NCI-H226 (cell line): ENCODE data around the gene PRG2.

ENCODE experiments used
- DNase-seq: peaks from one replicate; pipeline ENCODE4 v3.0.0-alpha.2; 2015

Gene PRG2

GRCh38 chr11:57395905-57396623, 5.6 kb upstream of the PRG2 start:
- no peak for DNase-seq

DNA sequence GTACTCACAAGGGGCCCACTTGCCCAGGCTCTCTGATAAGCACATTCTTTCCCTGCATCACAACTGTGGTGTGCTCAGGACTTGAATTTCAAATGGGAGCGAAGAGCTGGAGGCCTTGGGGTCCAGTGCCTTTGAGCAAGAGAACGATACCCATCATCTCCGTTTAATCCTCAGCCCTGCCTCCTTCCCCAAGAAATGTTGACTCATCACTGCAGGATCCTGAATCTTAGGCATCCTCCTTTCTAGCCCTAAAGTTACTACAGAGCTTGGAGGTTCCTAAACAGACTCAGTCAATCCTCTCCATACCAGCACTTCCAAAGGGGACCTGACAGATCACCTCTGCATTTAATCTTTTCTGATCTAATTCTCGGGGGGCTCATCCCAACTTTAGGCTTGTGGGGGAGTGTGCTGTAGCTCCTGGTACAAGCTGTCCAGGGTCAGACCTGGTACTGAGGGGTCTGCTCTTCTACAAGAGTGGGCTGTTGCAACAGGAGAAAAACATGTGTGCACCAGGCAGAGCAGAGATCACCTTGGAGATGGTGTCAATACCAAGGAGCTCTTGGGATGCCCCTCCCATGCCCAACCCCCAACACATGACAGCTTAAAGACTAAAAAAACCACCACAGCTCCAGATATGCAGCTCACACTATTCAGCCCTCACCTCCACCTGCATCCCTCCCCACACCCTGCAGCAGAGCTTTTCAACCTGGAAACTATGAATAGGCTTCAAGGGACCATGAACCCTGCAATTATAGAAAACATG, 3.9 kb upstream of the PRG2 start:
- no peak for DNase-seq

- DNase-seq = no peak
Observed at GRCh38 chr11:57392763-57393105, 2.3 kb upstream of the PRG2 start.

- no peak for DNase-seq
Observed at GRCh38 chr11:57392066-57392762, 1.8 kb upstream of the PRG2 start.

GRCh38 chr11:57391539-57391938, 1.1 kb upstream of the PRG2 start:
- DNase-seq = no peak

- DNase-seq = no peak
Observed at GRCh38 chr11:57391111-57391510, 661 bp upstream of the PRG2 start.

DNA sequence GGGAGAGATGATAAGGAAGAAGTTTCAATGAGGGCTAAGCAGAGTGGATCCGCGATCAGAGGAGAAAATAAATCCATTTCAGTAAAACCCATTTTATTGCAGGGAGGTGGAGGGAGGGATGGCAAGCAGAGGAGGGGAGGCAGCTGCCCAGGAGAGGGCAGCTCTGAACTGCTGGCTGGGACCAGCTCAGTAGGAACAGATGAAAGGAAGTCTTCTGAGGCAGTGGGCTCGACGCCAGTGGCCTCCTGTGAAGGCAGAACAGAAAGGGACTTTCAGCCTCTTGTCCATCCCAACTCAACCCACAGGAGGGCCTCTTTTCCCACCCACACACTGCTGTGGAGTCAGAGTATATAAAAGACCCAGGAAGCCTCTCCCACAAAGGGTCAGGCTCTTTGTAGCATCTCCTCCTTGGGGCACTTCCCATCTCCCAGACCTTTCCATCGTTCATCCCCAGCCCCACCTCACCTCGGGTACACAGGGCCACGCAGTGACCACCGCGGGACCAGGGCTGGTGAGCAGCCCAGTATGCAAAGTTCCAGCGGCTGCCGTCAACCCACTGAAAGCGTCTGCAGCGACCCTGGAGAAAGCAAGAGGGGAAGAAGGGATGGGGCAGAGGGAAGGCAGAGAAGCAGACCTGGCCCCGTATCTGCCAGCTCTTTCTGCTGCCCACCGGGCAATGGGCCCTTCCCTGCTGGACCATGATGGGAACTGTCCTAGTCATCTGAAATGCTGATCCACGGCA, 3.0 kb downstream of the PRG2 start:
- no peak for DNase-seq

GRCh38 chr11:57386178-57386940, 4.1 kb downstream of the PRG2 start:
- no peak for DNase-seq

- no peak for DNase-seq
Observed at GRCh38 chr11:57380975-57381374, 9.5 kb downstream of the PRG2 start, which contains the start of gene PRG3. PRG3 (minus strand) TSS chr11:57381150; CDS start chr11:57380708, 442 bp downstream.

DNA sequence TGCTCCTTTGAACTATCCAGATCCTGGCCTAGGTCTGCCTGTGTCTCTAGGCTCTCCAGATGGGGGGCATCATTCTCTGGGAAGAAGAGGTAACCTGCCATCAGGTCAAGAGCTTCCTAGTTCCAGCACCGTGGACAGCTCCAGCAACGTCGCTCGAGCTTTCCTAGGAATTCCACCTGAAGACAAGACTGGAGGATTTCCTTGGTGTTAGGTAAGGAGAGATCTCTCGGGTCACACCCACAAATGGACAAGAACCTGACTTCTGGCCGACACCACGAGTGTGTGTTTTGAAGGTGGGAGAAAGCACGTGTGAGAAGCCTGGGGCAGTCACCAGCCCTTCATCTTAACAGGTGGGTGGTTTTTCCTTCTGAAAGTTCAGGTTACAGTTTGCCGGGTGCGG, 10.7 kb downstream of the PRG2 start:
- DNase-seq = peak; percentile 29

- peak; percentile 29 for DNase-seq
Observed at GRCh38 chr11:57378186-57378585, 12.3 kb downstream of the PRG2 start.

DNA sequence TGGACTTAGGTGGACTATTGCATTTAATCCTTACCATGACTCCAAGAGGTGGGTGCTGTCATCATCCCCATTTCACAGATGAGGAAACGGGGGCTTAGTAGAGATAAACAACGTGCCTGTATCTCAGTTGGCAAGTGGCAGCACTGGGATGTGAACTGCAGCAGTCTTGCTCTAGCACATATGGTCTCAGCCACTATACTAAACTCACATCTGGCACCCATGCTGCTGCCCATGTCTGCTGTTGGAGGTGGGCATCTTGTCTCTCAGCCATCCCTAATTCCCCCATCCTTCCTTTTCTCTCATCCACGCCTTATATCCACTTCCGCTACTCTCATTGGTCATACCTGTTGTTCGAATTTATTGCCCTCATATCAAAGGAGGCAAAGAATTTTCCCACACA, 13.3 kb downstream of the PRG2 start:
- no peak for DNase-seq

DNA sequence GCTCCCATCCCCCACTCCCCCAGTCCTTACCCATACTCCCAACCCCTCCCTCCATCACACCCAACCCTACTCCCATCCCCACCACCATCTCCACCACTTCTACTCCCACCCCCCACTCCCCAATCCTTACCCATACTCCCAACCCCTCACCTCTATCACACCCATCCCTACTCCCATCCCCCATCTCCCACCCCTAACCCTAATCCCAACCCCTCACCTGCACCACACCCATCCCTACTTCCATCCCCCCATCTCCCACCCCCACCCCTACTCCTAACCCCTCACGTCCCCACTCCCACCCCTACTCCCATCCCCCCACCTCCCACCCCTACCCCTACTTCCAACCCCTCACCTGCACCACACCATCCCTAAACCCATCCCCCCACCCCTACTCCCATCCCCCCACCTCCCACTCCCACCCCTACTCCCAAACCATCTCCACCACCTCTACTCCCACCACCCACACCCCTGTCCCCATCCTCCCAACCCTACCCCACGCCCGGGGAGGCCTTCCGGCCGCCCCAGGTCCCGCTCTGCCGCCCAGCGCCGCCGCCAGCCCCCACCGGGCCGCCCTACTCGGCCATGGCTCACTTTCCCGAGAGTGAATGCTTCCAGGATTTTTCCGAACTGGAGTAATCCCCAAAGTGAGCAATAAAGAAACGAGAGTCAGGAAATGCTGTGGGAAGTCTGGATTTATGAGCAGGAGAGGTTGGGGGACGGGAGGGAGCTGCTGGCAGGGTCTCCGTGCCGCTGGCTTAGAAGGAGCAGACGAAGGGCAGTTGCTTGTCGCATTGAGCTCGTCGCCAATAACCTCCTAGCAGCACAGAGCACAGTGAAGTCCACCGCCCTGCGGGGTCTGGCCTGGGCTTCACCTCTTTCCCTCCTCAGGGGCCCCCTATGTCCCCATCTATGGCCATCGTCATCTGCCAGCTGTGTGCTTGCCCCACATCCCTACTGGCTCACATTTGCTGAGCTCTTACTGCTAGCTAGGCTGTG, 14.1 kb downstream of the PRG2 start:
- no peak for DNase-seq

GRCh38 chr11:57375490-57375889, 15.0 kb downstream of the PRG2 start:
- no peak for DNase-seq

GRCh38 chr11:57374966-57375365, 15.5 kb downstream of the PRG2 start:
- DNase-seq = no peak

DNA sequence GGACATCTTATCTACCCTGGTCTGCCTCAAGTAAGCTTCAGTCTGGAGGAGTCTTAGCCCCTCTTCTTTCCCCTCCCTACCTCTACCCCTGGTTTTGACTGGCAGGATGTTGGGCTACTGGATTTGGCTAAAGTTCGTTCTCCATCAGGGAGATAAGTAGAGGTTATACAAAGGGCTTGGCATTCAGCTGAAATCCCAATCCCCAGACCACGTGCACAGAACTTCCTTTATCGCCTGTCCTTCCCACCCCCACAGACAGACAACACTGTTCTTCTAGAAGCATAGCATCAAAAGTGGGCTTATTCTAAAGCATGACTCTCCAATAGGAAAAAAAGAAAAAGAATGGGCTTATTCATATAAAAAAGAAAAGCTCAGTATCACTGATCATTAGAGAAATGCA, 17.3 kb downstream of the PRG2 start:
- DNase-seq = no peak

DNA sequence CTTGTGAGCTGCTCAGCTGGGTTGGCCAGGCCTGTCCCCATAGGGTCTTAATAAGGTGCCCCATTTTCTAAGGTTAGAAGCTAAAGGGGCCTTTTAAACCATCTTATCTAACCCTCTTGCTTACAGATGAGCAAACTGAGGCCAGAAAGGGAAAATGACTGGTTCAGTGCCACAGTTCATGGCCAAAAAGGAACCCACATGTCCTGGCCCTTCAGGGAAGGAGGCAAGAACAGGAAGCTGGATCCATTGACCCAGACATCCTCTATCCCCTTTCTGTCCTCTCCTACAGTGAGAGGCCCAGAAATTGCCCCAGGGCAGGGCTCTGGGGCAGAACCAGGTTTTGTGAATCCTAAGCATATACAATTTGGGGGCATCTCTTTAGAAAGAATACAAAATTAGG, 19.5 kb downstream of the PRG2 start:
- no peak for DNase-seq

- DNase-seq = peak; percentile 94
Observed at GRCh38 chr11:57370251-57370650, 20.2 kb downstream of the PRG2 start.

DNA sequence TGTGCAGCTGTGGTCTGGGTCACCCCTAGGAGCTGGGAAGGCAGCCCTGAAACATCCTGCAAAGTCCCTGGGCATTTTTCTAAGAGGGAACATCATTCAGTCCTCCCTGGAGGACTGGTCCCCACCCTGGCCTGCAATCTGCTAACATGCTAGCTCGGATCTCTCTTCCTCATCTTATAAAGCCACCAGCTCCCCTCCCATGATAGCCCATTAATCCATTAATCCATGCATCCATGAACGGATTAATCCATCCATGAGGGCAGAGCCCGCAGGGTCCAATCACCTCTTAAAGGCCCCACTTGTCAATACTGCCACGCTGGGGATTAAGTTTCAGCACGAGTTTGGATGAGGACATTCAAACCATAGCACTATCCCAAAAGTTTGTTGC, 21.6 kb downstream of the PRG2 start:
- DNase-seq = no peak

DNA sequence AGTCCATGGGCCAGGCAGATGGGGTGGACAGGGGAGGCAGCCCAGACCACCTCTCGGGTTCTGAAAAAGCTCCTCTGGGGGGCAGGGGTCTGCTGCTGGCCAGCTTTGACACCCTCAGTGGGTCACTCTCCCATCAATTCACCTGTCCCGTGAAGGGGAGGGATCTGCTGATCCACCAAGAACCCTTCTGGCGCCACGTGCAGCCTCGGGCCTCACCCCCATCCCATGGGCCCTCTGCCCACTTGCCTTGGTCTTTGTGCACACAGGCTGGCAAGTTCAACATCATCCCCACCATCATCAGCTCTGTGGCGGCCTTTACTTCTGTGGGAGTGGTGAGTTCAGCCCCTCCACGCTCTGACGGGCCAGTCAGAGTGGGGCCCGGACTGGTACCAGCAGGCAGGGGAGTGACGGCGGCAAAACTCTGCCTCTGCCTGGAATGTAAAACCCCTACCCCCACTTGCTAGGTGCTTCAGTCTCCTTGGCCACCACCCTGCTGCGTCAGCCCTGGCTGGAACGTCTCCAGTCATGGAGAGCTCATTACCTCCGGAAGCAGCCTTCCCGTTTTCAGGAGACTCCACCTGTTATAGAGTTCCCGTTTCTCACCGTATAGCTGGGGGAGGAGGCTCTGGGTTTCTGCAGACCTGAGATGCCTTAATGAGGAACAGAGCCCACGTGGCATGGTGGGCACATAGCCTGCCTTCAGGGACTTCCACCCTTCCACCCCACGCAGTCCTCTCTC, 22.2 kb downstream of the PRG2 start:
- DNase-seq = peak; percentile 99
